Calu3 (cell line): ENCODE results near the gene RNF39. TPM values are rescaled to one million over a fixed set of nuclear protein-coding genes. Genes with fewer than 3 reads are reported as not detected.
A peak's percentile ranks its signal among the peaks of the same experiment; 100 is the strongest.

Experiments used
- BruUV-seq: library from RNA; stranded (reverse); fragments of 400-500 nt; replicated peaks from 2 replicates; lab custom pipeline; 2021; lab: Mats Ljungman, UMichigan
- CTCF ChIA-PET: fragments of 300-600 bp; sonication (Branson Sonifier 250); formaldehyde crosslinking; loops from one replicate; lab custom pipeline; 2022; ENCODE audit warnings: antibody characterized with exemption; lab: Charles Lee
- DNase-seq: peaks from one replicate; pipeline ENCODE4 v3.0.0; 2022
- H3K27ac Mint-ChIP-seq: one replicate; pipeline ENCODE4 v1.8.0; 2022; ENCODE audit warnings: mixed read lengths; ENCODE audit not compliant: unreplicated experiment
- H3K27me3 Mint-ChIP-seq: one replicate; pipeline ENCODE4 v1.8.0; 2022; ENCODE audit warnings: mixed read lengths; ENCODE audit not compliant: unreplicated experiment
- H3K36me3 Mint-ChIP-seq: one replicate; pipeline ENCODE4 v1.8.0; 2022; ENCODE audit warnings: mild to moderate bottlenecking, moderate library complexity, mixed read lengths; ENCODE audit not compliant: insufficient read depth, unreplicated experiment
- H3K4me1 Mint-ChIP-seq: one replicate; pipeline ENCODE4 v1.8.0; 2022; ENCODE audit warnings: mild to moderate bottlenecking, low read depth, mixed read lengths; ENCODE audit not compliant: unreplicated experiment
- H3K4me3 Mint-ChIP-seq: one replicate; pipeline ENCODE4 v1.8.0; 2022; ENCODE audit warnings: mild to moderate bottlenecking, low read depth, moderate library complexity, mixed read lengths; ENCODE audit not compliant: unreplicated experiment
- H3K9me3 Mint-ChIP-seq: one replicate; pipeline ENCODE4 v1.8.0; 2022; ENCODE audit warnings: low read depth, mixed read lengths; ENCODE audit not compliant: unreplicated experiment
- intact Hi-C: fragments of 100-400 bp; cut with micrococcal nuclease; formaldehyde crosslinking; loops from one replicate; pipeline ENCODE4 v1.10.0; 2022; ENCODE audit not compliant: unreplicated experiment
- total RNA-seq: library from RNA; stranded (reverse); gene quantifications from 2 replicates; pipeline ENCODE4 v1.2.3, GENCODE V29; 2022
- TF ChIP-seq, protein P1 (sequence below): fragments of 200-600 bp; IDR thresholded peaks from one replicate; pipeline ENCODE4 v1.8.0; 2022; ENCODE audit warnings: antibody characterized with exemption; ENCODE audit not compliant: unreplicated experiment

RNF39 gene
- total RNA-seq, 1 experiment from 2014 or later: 1.3 TPM

- Mint-ChIP-seq H3K9me3 (no peaks in the 10 kb centered on the region), H3K27ac (no peak overlapping the region), H3K27me3 (no peaks in the 10 kb centered on the region), H3K4me3 (peak overlapping the region; percentile 96), H3K4me1 (peaks cover 28% of the 10 kb centered on the region), H3K36me3 (peaks cover 36% of the 10 kb centered on the region)
- BruUV-seq: no TSS peak
- CTCF ChIA-PET: interaction anchor here (0.6 kb wide), 1 partner anchor 11 kb away, joined by 6 read pairs; no protein-coding TSS in a partner anchor
- TF ChIP-seq, protein P1, sequence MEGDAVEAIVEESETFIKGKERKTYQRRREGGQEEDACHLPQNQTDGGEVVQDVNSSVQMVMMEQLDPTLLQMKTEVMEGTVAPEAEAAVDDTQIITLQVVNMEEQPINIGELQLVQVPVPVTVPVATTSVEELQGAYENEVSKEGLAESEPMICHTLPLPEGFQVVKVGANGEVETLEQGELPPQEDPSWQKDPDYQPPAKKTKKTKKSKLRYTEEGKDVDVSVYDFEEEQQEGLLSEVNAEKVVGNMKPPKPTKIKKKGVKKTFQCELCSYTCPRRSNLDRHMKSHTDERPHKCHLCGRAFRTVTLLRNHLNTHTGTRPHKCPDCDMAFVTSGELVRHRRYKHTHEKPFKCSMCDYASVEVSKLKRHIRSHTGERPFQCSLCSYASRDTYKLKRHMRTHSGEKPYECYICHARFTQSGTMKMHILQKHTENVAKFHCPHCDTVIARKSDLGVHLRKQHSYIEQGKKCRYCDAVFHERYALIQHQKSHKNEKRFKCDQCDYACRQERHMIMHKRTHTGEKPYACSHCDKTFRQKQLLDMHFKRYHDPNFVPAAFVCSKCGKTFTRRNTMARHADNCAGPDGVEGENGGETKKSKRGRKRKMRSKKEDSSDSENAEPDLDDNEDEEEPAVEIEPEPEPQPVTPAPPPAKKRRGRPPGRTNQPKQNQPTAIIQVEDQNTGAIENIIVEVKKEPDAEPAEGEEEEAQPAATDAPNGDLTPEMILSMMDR: no peak
- no peak for DNase-seq
- intact Hi-C loops: no loop called here
These were observed 12.9 kb downstream of the RNF39 start for GRCh38 chr6:30062471-30063178.

GRCh38 chr6:30061858-30062458 is 13.6 kb downstream of the RNF39 start:
- intact Hi-C loops: no loop called here
- Mint-ChIP-seq H3K36me3 (peaks cover 29% of the 10 kb centered on the region), H3K4me1 (peaks cover 21% of the 10 kb centered on the region), H3K4me3 (peak overlapping the region; percentile 96), H3K27ac (peak overlapping the region; percentile 87), H3K27me3 (no peaks in the 10 kb centered on the region), H3K9me3 (no peaks in the 10 kb centered on the region)
- BruUV-seq: no TSS peak
- TF ChIP-seq, protein P1: no peak
- peak; percentile 32 for DNase-seq
- CTCF ChIA-PET: interaction anchor here (1.0 kb wide), 1 partner anchor 34 kb away, joined by 3 read pairs; no protein-coding TSS in a partner anchor

- no peaks in the 10 kb centered on the region for H3K9me3 Mint-ChIP-seq
- H3K4me3 Mint-ChIP-seq: peak within 1 kb of the TSS; percentile 96
- CTCF ChIA-PET: interaction anchor here (0.6 to 1.7 kb wide), 7 partner anchors 31 to 387 kb away, joined by 3 to 4 read pairs (median 3); partner anchors contain the start of gene TRIM40
- peaks cover 22% of the 10 kb centered on the region for H3K36me3 Mint-ChIP-seq
- H3K27ac Mint-ChIP-seq: peak within 1 kb of the TSS; percentile 87
- TF ChIP-seq, protein P1: no peak
- intact Hi-C loops: no loop called here
- H3K4me1 Mint-ChIP-seq: peaks cover 16% of the 10 kb centered on the region
- no peaks in the 10 kb centered on the region for H3K27me3 Mint-ChIP-seq
- peak; percentile 94 for DNase-seq
- BruUV-seq: TSS peak; percentile 67
These were observed 14.3 kb downstream of the RNF39 start, which contains the start of gene POLR1H for GRCh38 chr6:30061092-30061857. TSS of gene POLR1H (plus strand) at chr6:30061265. CDS start at chr6:30061525, 260 bp downstream.

DNA sequence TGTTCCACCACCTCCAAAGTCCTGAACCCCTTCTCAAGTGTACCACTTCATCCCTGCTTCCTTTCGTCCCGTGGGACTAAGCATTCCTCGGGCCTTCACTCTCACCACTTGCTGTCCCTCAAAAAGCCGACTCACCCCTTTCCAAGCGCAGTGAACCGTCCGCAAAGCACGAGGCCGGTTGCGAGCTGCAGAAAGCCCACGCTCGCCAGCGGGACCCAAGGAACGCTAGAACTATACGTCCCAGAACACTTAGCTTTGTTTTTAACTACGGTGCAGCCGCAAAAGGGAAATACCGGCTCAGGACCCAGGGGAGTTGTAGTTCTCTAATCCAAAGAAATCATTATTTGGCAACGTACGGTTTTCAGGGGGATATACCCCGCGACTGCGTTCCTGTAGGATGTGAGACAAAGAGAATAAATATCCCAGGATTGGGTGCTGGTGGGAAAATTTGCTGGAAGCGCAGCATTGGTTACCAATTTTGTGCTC is 14.9 kb downstream of the RNF39 start:
- peaks cover 20% of the 10 kb centered on the region for H3K36me3 Mint-ChIP-seq
- no peaks in the 10 kb centered on the region for H3K9me3 Mint-ChIP-seq
- H3K4me3 Mint-ChIP-seq: peak overlapping the region; percentile 96
- peak; percentile 23 for DNase-seq
- intact Hi-C loops: no loop called here
- TSS peak; percentile 83 for BruUV-seq
- H3K4me1 Mint-ChIP-seq: peaks cover 9% of the 10 kb centered on the region
- CTCF ChIA-PET: interaction anchor here (0.6 to 1.7 kb wide), 8 partner anchors 31 to 386 kb away, joined by 3 to 4 read pairs (median 3); partner anchors contain the start of gene TRIM40
- TF ChIP-seq, protein P1: no peak
- H3K27ac Mint-ChIP-seq: peak overlapping the region; percentile 87
- H3K27me3 Mint-ChIP-seq: no peaks in the 10 kb centered on the region
